GM18951 (cell line): ENCODE results near the gene OR13D1.
"Not testable (repeated sequence)": the region's sequence is repeated elsewhere in the genome, so short reads cannot be mapped to it uniquely, and the experiment has no call there.

Experiments used
- POLR2A ChIP-seq: IDR thresholded peaks from 4 replicates; pipeline ENCODE4 v1.6.1; 2011; ENCODE audit warnings: mild to moderate bottlenecking; ENCODE audit not compliant: insufficient read length, insufficient read depth; ENCODE audit errors: extremely low read depth
- in situ Hi-C: fragments of 300-500 bp; cut with MboI; formaldehyde crosslinking; loops from one replicate; pipeline ENCODE4 v1.12.0; 2022; ENCODE audit warnings: low sequenced_read_pairs, mixed read lengths, inconsistent platforms; ENCODE audit not compliant: unreplicated experiment

OR13D1 gene

GRCh38 chr9:104694218-104694617, at the start of gene OR13D1:
OR13D1 (plus strand) TSS chr9:104694518; CDS start chr9:104694518, 0 bp downstream.
- in situ Hi-C loops = no loop called here
- no peak for TF ChIP-seq POLR2A

GRCh38 chr9:104658496-104659195, 35.7 kb upstream of the OR13D1 start:
- in situ Hi-C loops = no loop called here
- TF ChIP-seq POLR2A = no peak

- in situ Hi-C loops = no loop called here
- no peak for TF ChIP-seq POLR2A
Measured at GRCh38 chr9:104675611-104676010, 18.7 kb upstream of the OR13D1 start.

- in situ Hi-C loops = no loop called here
- no peak for TF ChIP-seq POLR2A
Measured at GRCh38 chr9:104682642-104683041, 11.7 kb upstream of the OR13D1 start.

GRCh38 chr9:104686081-104686480, 8.2 kb upstream of the OR13D1 start:
- in situ Hi-C loops = no loop called here

DNA sequence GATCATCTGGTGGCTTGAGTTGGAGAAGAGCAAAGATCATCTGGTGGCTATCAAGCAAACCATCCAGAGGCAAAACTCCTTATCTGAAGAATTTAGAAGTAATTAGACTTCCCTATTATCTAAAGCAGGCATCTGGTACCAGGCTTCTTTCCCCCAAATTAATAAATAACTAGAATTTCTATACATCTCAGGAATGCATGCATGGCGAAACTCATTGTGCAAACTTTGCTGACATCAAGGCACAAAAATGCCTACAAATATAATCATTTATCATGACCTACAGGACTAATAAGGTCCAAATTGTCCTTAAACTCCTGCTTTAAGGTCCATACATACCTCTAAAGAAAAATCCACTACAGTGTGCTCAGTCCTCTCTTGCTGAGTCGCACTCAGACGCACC, 6.0 kb downstream of the OR13D1 start:
- TF ChIP-seq POLR2A = no peak
- in situ Hi-C loops = no loop called here

More at GRCh38 chr9:104686081-104686480, 8.2 kb upstream of the OR13D1 start:
- TF ChIP-seq POLR2A = no peak

DNA sequence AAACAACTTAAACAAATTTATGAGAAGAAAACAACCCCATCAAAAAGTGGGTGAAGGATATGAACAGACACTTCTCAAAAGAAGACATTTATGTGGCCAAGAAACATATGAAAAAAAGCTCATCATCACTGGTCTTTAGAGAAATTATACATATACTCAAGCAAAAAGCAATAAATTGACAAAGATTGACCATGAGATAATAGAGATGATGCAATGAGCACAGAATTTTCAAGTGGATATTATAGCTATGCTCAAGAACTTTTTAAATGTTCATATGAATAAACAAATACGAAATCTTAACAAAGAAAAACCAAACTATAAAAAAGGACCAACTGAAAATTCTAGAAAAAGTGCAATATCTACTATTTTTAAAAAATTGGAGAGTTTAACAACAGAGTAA, 14.4 kb downstream of the OR13D1 start:
- in situ Hi-C loops = not testable (repeated sequence)

DNA sequence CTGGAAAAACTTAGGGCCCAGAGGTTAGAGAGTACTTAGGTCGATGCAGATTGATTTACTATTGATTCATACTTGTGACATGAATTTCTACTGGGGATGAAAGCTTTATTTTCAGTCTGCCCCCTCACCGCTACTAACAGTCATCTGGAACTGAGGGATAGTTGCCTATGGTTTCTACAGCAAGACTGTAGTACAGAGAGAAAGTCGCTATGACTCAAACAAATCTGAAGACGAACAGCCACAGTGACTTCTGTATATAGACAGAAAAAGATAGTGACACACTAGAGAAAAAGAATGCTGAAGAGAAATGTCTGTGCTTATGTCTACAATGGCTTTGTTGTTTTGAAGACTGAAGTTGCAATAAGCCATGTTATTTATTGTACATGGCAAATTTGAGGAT, 17.3 kb downstream of the OR13D1 start:
- in situ Hi-C loops = no loop called here

GRCh38 chr9:104725014-104725413, 30.7 kb downstream of the OR13D1 start:
- in situ Hi-C loops = no loop called here
- no peak for TF ChIP-seq POLR2A

More for the DNA sequence above, 17.3 kb downstream of the OR13D1 start:
- no peak for TF ChIP-seq POLR2A

- no peak for TF ChIP-seq POLR2A
- in situ Hi-C loops = no loop called here
Measured at GRCh38 chr9:104738452-104738851, 44.1 kb downstream of the OR13D1 start.

GRCh38 chr9:104740621-104741020, 46.3 kb downstream of the OR13D1 start:
- TF ChIP-seq POLR2A = no peak
- in situ Hi-C loops = no loop called here

GRCh38 chr9:104743376-104743985, 49.2 kb downstream of the OR13D1 start:
- in situ Hi-C loops = no loop called here
- no peak for TF ChIP-seq POLR2A
